Neural crest cell (in vitro differentiated cells): Measurements from ENCODE around the gene ARL4A. TPM values are rescaled to one million over a fixed set of nuclear protein-coding genes. Genes with fewer than 3 reads are reported as not detected.
"Not testable (repeated sequence)": the region's sequence is repeated elsewhere in the genome, so short reads cannot be mapped to it uniquely, and the experiment has no call there.

Experiments used
- DNase-seq: peaks from one replicate; pipeline ENCODE4 v3.0.0; 2021; ENCODE audit warnings: low read depth, mixed read lengths, low spot score
- H3K27ac Mint-ChIP-seq: one replicate; pipeline ENCODE4 v1.8.0; 2021; ENCODE audit warnings: mild to moderate bottlenecking, mixed read lengths; ENCODE audit not compliant: unreplicated experiment
- H3K27me3 Mint-ChIP-seq: 2 replicates; pipeline ENCODE4 v1.8.0; 2021; ENCODE audit warnings: low read depth, mild to moderate bottlenecking, mixed read lengths
- H3K36me3 Mint-ChIP-seq: 2 replicates; pipeline ENCODE4 v1.8.0; 2021; ENCODE audit warnings: low read depth, mild to moderate bottlenecking, mixed read lengths
- H3K4me1 Mint-ChIP-seq: 2 replicates; pipeline ENCODE4 v1.8.0; 2021; ENCODE audit warnings: mixed read lengths
- H3K4me3 Mint-ChIP-seq: one replicate; pipeline ENCODE4 v1.8.0; 2021; ENCODE audit warnings: mild to moderate bottlenecking, mixed read lengths
- H3K9me3 Mint-ChIP-seq: 2 replicates; pipeline ENCODE4 v1.8.0; 2021; ENCODE audit warnings: mixed read lengths
- CTCF ChIP-seq: fragments of 200-600 bp; sonication (generic); conservative IDR thresholded peaks from 2 replicates; pipeline ENCODE4 v1.5.0; 2021; ENCODE audit warnings: antibody characterized with exemption, mild to moderate bottlenecking
- total RNA-seq: library from RNA; stranded (reverse); gene quantifications from 2 replicates; pipeline ENCODE4 v1.2.1, GENCODE V29; 2021

Gene ARL4A
- total RNA-seq, 1 donor from 2014 or later: 71.1 TPM

GRCh38 chr7:12690041-12690878 is 2.8 kb downstream of the ARL4A start:
- DNase-seq: no peak
- TF ChIP-seq CTCF: no peak
- no peaks in the 10 kb centered on the region for H3K27me3 Mint-ChIP-seq
- H3K4me1 Mint-ChIP-seq: peaks cover 62% of the 10 kb centered on the region
- peak overlapping the region; percentile 97 for H3K4me3 Mint-ChIP-seq
- no peak overlapping the region for H3K27ac Mint-ChIP-seq
- H3K9me3 Mint-ChIP-seq: no peaks in the 10 kb centered on the region
- H3K36me3 Mint-ChIP-seq: peaks cover 11% of the 10 kb centered on the region

- peak overlapping the region; percentile 97 for H3K4me3 Mint-ChIP-seq
- peaks cover 51% of the 10 kb centered on the region for H3K4me1 Mint-ChIP-seq
- not testable (repeated sequence) for DNase-seq, H3K9me3 Mint-ChIP-seq, H3K27ac Mint-ChIP-seq, H3K27me3 Mint-ChIP-seq
- H3K36me3 Mint-ChIP-seq: peaks cover 11% of the 10 kb centered on the region
Observed at GRCh38 chr7:12691388-12691787, 4.0 kb downstream of the ARL4A start.

GRCh38 chr7:12692035-12692434 is 4.6 kb downstream of the ARL4A start:
- H3K27me3 Mint-ChIP-seq: no peaks in the 10 kb centered on the region
- TF ChIP-seq CTCF: no peak
- H3K36me3 Mint-ChIP-seq: peaks cover 14% of the 10 kb centered on the region
- no peak overlapping the region for H3K27ac Mint-ChIP-seq
- peaks cover 51% of the 10 kb centered on the region for H3K4me1 Mint-ChIP-seq
- peak overlapping the region; percentile 13 for H3K4me3 Mint-ChIP-seq
- DNase-seq: no peak
- H3K9me3 Mint-ChIP-seq: no peaks in the 10 kb centered on the region

GRCh38 chr7:12692479-12693259 is 5.2 kb downstream of the ARL4A start:
- Mint-ChIP-seq H3K9me3 (no peaks in the 10 kb centered on the region), H3K27me3 (no peaks in the 10 kb centered on the region), H3K27ac (no peak overlapping the region), H3K36me3 (peaks cover 14% of the 10 kb centered on the region), H3K4me3 (peak overlapping the region; percentile 13), H3K4me1 (peaks cover 47% of the 10 kb centered on the region)
- no peak for TF ChIP-seq CTCF
- DNase-seq: no peak

- Mint-ChIP-seq H3K36me3 (peaks cover 9% of the 10 kb centered on the region), H3K27ac (no peak overlapping the region)
- no peak for TF ChIP-seq CTCF
Observed at GRCh38 chr7:12694817-12695216, 7.4 kb downstream of the ARL4A start.

GRCh38 chr7:12695965-12696364 is 8.5 kb downstream of the ARL4A start:
- no peak for TF ChIP-seq CTCF
- Mint-ChIP-seq H3K36me3 (peaks cover 13% of the 10 kb centered on the region), H3K4me1 (peaks cover 22% of the 10 kb centered on the region), H3K4me3 (no peak overlapping the region), H3K27ac (no peak overlapping the region), H3K9me3 (no peaks in the 10 kb centered on the region), H3K27me3 (no peaks in the 10 kb centered on the region)
- DNase-seq: no peak

More at GRCh38 chr7:12694817-12695216, 7.4 kb downstream of the ARL4A start:
- no peak for DNase-seq
- no peaks in the 10 kb centered on the region for H3K9me3 Mint-ChIP-seq
- H3K27me3 Mint-ChIP-seq: no peaks in the 10 kb centered on the region
- peaks cover 28% of the 10 kb centered on the region for H3K4me1 Mint-ChIP-seq
- no peak overlapping the region for H3K4me3 Mint-ChIP-seq
